ENCODE results near the gene TNN. TPM values are rescaled to one million over a fixed set of nuclear protein-coding genes. Genes with fewer than 3 reads are reported as not detected.

The TNN gene
- polyA plus RNA-seq, 1 donor (not counting 4 experiments of a cell fraction or from before 2014, with no cell fraction given) = not detected

- TF ChIP-seq EZH2 (IDR thresholded peaks at IDR 0.05; ENCODE audit: low read length) (no peak), CTCF (optimal IDR thresholded peaks at IDR 0.05 in 1 of 3, IDR thresholded peaks at IDR 0.05 in 1 of 3, conservative IDR thresholded peaks at IDR 0.05 in 1 of 3; ENCODE audit: extremely low read depth in 1 of 3, insufficient read depth in 2 of 3, low read length in 3 of 3) (no peak)
- no peak overlapping the region for H3K9ac ChIP-seq (ENCODE audit: control insufficient read depth, extremely low read depth, insufficient read depth, low read length)
- H3K9me3 ChIP-seq (ENCODE audit: control insufficient read depth, low read depth, low read length) = no peaks in the 10 kb centered on the region
- H3K36me3 ChIP-seq (ENCODE audit: control insufficient read depth in 2 of 2, extremely low read depth in 1 of 2, insufficient read depth in 2 of 2, low read length in 2 of 2) = no peaks in the 10 kb centered on the region
- FAIRE-seq (peak; percentile 43), DNase-seq (ENCODE audit: low read depth, low spot score) (no peak)
- H3K27me3 ChIP-seq (ENCODE audit: control insufficient read depth, extremely low read depth, insufficient read depth, low read length) = peaks cover 6% of the 10 kb centered on the region
- peaks cover 14% of the 10 kb centered on the region for H3K4me1 ChIP-seq (ENCODE audit: control insufficient read depth, extremely low read depth, insufficient read depth, low read length)
- dilution Hi-C loops (cut with MboI; ENCODE audit: extremely low pct_ligation_motif_present, low sequenced_read_pairs) = no loop called here
- no peak overlapping the region for H3K27ac ChIP-seq (ENCODE audit: control insufficient read depth, insufficient read depth, low read length)
- H3K4me2 ChIP-seq (ENCODE audit: control insufficient read depth, extremely low read depth, insufficient read depth, low read depth, low read length) = no peak overlapping the region
- no peak overlapping the region for H2AFZ ChIP-seq (ENCODE audit: control insufficient read depth, low read length)
- no peaks in the 10 kb centered on the region for H3K9me1 ChIP-seq (ENCODE audit: control insufficient read depth, extremely low read depth, insufficient read depth, low read length)
- no peak overlapping the region for H3K4me3 ChIP-seq (ENCODE audit: control insufficient read depth in 2 of 3, extremely low read depth in 1 of 3, insufficient read depth in 2 of 3, low read depth in 1 of 3, low read length in 3 of 3)
- H3K79me2 ChIP-seq (ENCODE audit: control insufficient read depth, insufficient read depth, low read length) = no peaks in the 10 kb centered on the region
- no peaks in the 10 kb centered on the region for H4K20me1 ChIP-seq (ENCODE audit: control insufficient read depth, extremely low read depth, insufficient read depth, low read length)
Measured at GRCh38 chr1:175132436-175132835, 64.8 kb downstream of the TNN start.

GRCh38 chr1:175133673-175134435 is 66.2 kb downstream of the TNN start:
- peaks cover 14% of the 10 kb centered on the region for H3K4me1 ChIP-seq (ENCODE audit: control insufficient read depth, extremely low read depth, insufficient read depth, low read length)
- peaks cover 6% of the 10 kb centered on the region for H3K27me3 ChIP-seq (ENCODE audit: control insufficient read depth, extremely low read depth, insufficient read depth, low read length)
- TF ChIP-seq EZH2 (IDR thresholded peaks at IDR 0.05; ENCODE audit: low read length) = no peak
- TF ChIP-seq CTCF (optimal IDR thresholded peaks at IDR 0.05 in 1 of 3, IDR thresholded peaks at IDR 0.05 in 1 of 3, conservative IDR thresholded peaks at IDR 0.05 in 1 of 3; ENCODE audit: extremely low read depth in 1 of 3, insufficient read depth in 2 of 3, low read length in 3 of 3) = no peak
- H3K27ac ChIP-seq (ENCODE audit: control insufficient read depth, insufficient read depth, low read length) = no peak overlapping the region
- no peaks in the 10 kb centered on the region for H3K9me1 ChIP-seq (ENCODE audit: control insufficient read depth, extremely low read depth, insufficient read depth, low read length)
- H3K9me3 ChIP-seq (ENCODE audit: control insufficient read depth, low read depth, low read length) = no peaks in the 10 kb centered on the region
- no peak overlapping the region for H3K9ac ChIP-seq (ENCODE audit: control insufficient read depth, extremely low read depth, insufficient read depth, low read length)
- H4K20me1 ChIP-seq (ENCODE audit: control insufficient read depth, extremely low read depth, insufficient read depth, low read length) = no peaks in the 10 kb centered on the region
- DNase-seq (ENCODE audit: low read depth, low spot score) (no peak), FAIRE-seq (no peak)
- H3K4me2 ChIP-seq (ENCODE audit: control insufficient read depth, extremely low read depth, insufficient read depth, low read depth, low read length) = no peak overlapping the region
- no peak overlapping the region for H2AFZ ChIP-seq (ENCODE audit: control insufficient read depth, low read length)
- no peaks in the 10 kb centered on the region for H3K79me2 ChIP-seq (ENCODE audit: control insufficient read depth, insufficient read depth, low read length)
- dilution Hi-C loops (cut with MboI; ENCODE audit: extremely low pct_ligation_motif_present, low sequenced_read_pairs) = no loop called here
- H3K4me3 ChIP-seq (ENCODE audit: control insufficient read depth in 2 of 3, extremely low read depth in 1 of 3, insufficient read depth in 2 of 3, low read depth in 1 of 3, low read length in 3 of 3) = no peak overlapping the region
- no peaks in the 10 kb centered on the region for H3K36me3 ChIP-seq (ENCODE audit: control insufficient read depth in 2 of 2, extremely low read depth in 1 of 2, insufficient read depth in 2 of 2, low read length in 2 of 2)

All from keratinocyte (primary cell).